HG03135 (cell line): ENCODE results near the gene CARTPT.
A peak's percentile ranks its signal among the peaks of the same experiment; 100 is the strongest.

Experiments used
- ATAC-seq: cut with Tn5 transposase; IDR thresholded peaks from one replicate; pipeline ENCODE4 v1.9.1; 2021; ENCODE audit warnings: mild to moderate bottlenecking, moderate library complexity; ENCODE audit not compliant: unreplicated experiment

Gene CARTPT

GRCh38 chr5:71734141-71734540 lies 15.1 kb downstream of the CARTPT start:
- no peak for ATAC-seq

- no peak for ATAC-seq
These were observed 19.0 kb downstream of the CARTPT start for GRCh38 chr5:71737931-71738539.

- no peak for ATAC-seq
These were observed 19.7 kb downstream of the CARTPT start for GRCh38 chr5:71738662-71739361.

- ATAC-seq: peak; percentile 89
These were observed 21.1 kb downstream of the CARTPT start for GRCh38 chr5:71740015-71740753.

GRCh38 chr5:71743155-71743554 lies 24.1 kb downstream of the CARTPT start:
- no peak for ATAC-seq

- ATAC-seq: no peak
These were observed 25.1 kb downstream of the CARTPT start for GRCh38 chr5:71744009-71744790.

- ATAC-seq: no peak
These were observed 28.1 kb downstream of the CARTPT start for GRCh38 chr5:71747182-71747581.

- no peak for ATAC-seq
These were observed 29.3 kb downstream of the CARTPT start for GRCh38 chr5:71748360-71748759.

- no peak for ATAC-seq
These were observed 32.3 kb downstream of the CARTPT start for GRCh38 chr5:71751422-71751821.

GRCh38 chr5:71752441-71753190 lies 33.5 kb downstream of the CARTPT start:
- no peak for ATAC-seq

- no peak for ATAC-seq
These were observed 38.8 kb downstream of the CARTPT start for GRCh38 chr5:71757590-71758543.

GRCh38 chr5:71762826-71763225 lies 43.8 kb downstream of the CARTPT start:
- ATAC-seq: no peak

GRCh38 chr5:71767661-71768060 lies 48.6 kb downstream of the CARTPT start:
- ATAC-seq: no peak

- ATAC-seq: no peak
These were observed 50.2 kb downstream of the CARTPT start for GRCh38 chr5:71769287-71769686.

GRCh38 chr5:71770381-71770780 lies 51.3 kb downstream of the CARTPT start:
- no peak for ATAC-seq
